Psoas muscle (tissue), 8 donors: Measurements from ENCODE around the gene GMCL2. TPM values are rescaled to one million over a fixed set of nuclear protein-coding genes. Genes with fewer than 3 reads are reported as not detected.

ENCODE experiments used
- ATAC-seq, 4 donors: fragments of 200-7000 bp; cut with Tn5 transposase; one replicate each; pipeline ENCODE4 v1.9.1; 2020; ENCODE audit warnings: moderate library complexity in 3 of 4, mild to moderate bottlenecking in 2 of 4
- DNase-seq, 2 donors: peaks; one replicate each; pipeline ENCODE4 v3.0.0-alpha.2; 2020
- H3K27ac ChIP-seq: fragments of 200-600 bp; one replicate; pipeline ENCODE4 v1.8.0; 2022
- H3K27me3 ChIP-seq, 3 donors: fragments of 200-600 bp in 1 of 3; one replicate each; pipeline versions ENCODE4 v1.6.1 to v1.8.0; 2013 to 2022; ENCODE audit warnings: low read length in 2 of 3, mild to moderate bottlenecking in 2 of 3, moderate library complexity in 1 of 3; ENCODE audit not compliant: insufficient read depth in 3 of 3
- H3K36me3 ChIP-seq, 2 donors: fragments of 200-600 bp in 1 of 2; one replicate each; pipeline versions ENCODE4 v1.6.1 to v1.8.0; 2013 to 2022; ENCODE audit warnings: low read depth in 1 of 2, mild to moderate bottlenecking in 1 of 2, moderate library complexity in 1 of 2; ENCODE audit not compliant: insufficient read depth in 1 of 2
- H3K4me1 ChIP-seq: fragments of 200-600 bp; one replicate; pipeline ENCODE4 v1.8.0; 2022
- H3K4me3 ChIP-seq: fragments of 200-600 bp; one replicate; pipeline ENCODE4 v1.8.0; 2022; ENCODE audit warnings: mild to moderate bottlenecking
- H3K9me3 ChIP-seq: fragments of 200-600 bp; one replicate; pipeline ENCODE4 v1.8.0; 2022
- WGBS, 3 donors: extraction: QIAGEN DNeasy Blood & Tissue Kit; methylation state at CpG; one replicate each; pipeline versions ENCODE4 v1.1.6 to v1.1.7; 2013; 5-methylcytosine and 5-hydroxymethylcytosine counted together
- intact Hi-C, 2 donors: fragments of 100-400 bp; cut with DNase I; formaldehyde crosslinking; loops; one replicate each; pipeline versions ENCODE4 v1.11.0 to v1.14.2; 2022
- polyA plus RNA-seq, 3 donors: library from polyadenylated mRNA; stranded (reverse); fragments of 200-250 nt; gene quantifications; one replicate each; pipeline ENCODE4 v1.2.3, GENCODE V29; 2013
- total RNA-seq, 4 donors: library from RNA; stranded (reverse); fragmentation: NEBNext Ultra II Directional in 2 of 4; extraction: Animal tissue kit (Norgen Biotek cat#: 25700) in 2 of 4; gene quantifications; one replicate each; pipeline versions ENCODE4 v1.2.1 to v1.2.4, GENCODE V29; 2021 to 2023
- TF ChIP-seq, protein P1 (sequence below): fragments of 200-600 bp; IDR thresholded peaks from one replicate; pipeline ENCODE4 v1.8.0; 2022; ENCODE audit warnings: antibody characterized with exemption
- donor health status: healthy with polysubstance abuse.
- donor health status: DM: no; HTN: no; CAD: no; lungs with moderate emphysema.
- donor health status: Bipolar disorder and iron deficiency.
- donor health status: healthy.
- donor health status: DM: yes; HTN: yes; CAD: no.
- donor health status: DM: no; HTN: no; CAD: no.
- donor health status: DM: no; HTN: no; CAD: no.
- donor health status: DM: yes; HTN: yes; CAD: no.

GMCL2 gene
- total and polyA plus RNA-seq, 7 donors = not detected

DNA sequence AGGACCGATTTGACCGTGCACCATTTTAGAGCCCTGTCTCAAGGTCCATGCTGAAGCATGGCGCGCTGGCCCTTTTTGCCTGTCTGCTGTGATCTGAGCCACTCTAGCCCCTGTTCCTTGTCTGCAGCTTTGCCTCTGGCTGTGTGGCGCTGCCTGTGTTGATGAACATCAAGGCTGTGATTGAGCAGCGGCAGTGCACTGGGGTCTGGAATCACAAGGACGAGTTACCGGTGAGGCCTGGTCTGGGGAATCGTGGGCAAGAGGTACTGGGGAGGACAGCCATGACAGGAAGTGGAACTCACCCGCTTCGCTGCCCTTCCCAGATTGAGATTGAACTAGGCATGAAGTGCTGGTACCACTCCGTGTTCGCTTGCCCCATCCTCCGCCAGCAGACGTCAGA is 39.8 kb downstream of the GMCL2 start:
- TF ChIP-seq, protein P1, sequence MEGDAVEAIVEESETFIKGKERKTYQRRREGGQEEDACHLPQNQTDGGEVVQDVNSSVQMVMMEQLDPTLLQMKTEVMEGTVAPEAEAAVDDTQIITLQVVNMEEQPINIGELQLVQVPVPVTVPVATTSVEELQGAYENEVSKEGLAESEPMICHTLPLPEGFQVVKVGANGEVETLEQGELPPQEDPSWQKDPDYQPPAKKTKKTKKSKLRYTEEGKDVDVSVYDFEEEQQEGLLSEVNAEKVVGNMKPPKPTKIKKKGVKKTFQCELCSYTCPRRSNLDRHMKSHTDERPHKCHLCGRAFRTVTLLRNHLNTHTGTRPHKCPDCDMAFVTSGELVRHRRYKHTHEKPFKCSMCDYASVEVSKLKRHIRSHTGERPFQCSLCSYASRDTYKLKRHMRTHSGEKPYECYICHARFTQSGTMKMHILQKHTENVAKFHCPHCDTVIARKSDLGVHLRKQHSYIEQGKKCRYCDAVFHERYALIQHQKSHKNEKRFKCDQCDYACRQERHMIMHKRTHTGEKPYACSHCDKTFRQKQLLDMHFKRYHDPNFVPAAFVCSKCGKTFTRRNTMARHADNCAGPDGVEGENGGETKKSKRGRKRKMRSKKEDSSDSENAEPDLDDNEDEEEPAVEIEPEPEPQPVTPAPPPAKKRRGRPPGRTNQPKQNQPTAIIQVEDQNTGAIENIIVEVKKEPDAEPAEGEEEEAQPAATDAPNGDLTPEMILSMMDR = no peak
- WGBS, 3 donors = 89 to 92% (median 90%) methylated on average over 15 of the region's 15 CpGs

DNA sequence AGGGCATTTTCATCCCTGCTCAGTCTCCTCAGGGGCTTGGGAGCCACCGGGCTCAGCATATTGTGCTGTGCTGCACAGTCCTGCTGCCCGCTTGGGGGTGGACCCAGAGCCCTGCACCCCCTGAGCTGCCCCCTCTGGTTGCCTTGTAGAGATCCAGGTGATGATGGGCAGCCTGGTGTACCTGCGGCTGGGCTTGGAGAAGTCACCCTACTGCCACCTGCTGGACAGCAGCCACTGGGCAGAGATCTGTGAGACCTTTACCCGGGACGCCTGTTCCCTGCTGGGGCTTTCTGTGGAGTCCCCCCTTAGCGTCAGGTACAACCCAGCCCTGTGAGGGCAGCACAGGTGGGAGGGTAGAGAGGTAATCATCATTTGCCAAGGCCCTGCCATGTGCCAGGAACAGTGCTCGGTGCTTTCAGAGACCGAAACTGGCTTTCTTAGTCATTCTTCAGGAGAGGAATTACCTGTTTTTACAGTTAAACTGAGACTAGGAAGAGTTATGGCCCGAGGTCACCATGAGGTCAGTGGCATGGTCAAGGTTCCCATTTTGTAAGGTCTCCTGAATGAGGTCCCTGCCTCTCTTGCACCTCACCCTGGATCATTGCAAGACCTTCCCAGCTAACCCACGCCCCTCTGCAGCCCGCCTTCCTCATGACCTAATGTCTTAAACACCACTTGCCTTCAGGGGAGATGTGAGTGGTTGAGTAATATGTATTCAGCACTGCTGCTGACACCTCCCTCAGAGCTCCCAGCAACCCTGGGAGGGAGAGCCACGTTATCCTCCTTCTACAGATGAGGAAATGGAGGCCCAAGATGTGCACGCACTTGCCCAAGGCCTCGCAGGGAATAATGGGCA is 41.0 kb downstream of the GMCL2 start:
- ATAC-seq = peak; percentile 44 to 64 (median 56)
- TF ChIP-seq, protein P1 = peak; percentile 61
- intact Hi-C loops = loop anchor here in 1 of 2 donors (1.0 kb wide), 1 partner anchor 70 kb away; no protein-coding TSS in a partner anchor

More for the DNA sequence above, 39.8 kb downstream of the GMCL2 start:
- H3K27me3 ChIP-seq = no peaks in the 10 kb centered on the region
- H3K27ac ChIP-seq = no peak overlapping the region
- H3K9me3 ChIP-seq = no peaks in the 10 kb centered on the region
- ATAC-seq (no peak), DNase-seq (no peak)
- H3K36me3 ChIP-seq = peaks cover 7 to 89% of the 10 kb centered on the region in 2 donors
- intact Hi-C loops = no loop called here
- H3K4me3 ChIP-seq = no peak overlapping the region
- peaks cover 29% of the 10 kb centered on the region for H3K4me1 ChIP-seq

GRCh38 chr5:178143901-178144300 is 43.3 kb downstream of the GMCL2 start:
- H3K27ac ChIP-seq = peak overlapping the region; percentile 82
- no peaks in the 10 kb centered on the region for H3K9me3 ChIP-seq
- TF ChIP-seq, protein P1 = no peak
- peaks cover 20% of the 10 kb centered on the region for H3K4me1 ChIP-seq
- 13 to 20% (median 16%) methylated on average over 10 of the region's 10 CpGs for WGBS, 3 donors
- ATAC-seq (peak; percentile 86 to 98 (median 90)), DNase-seq (peak; percentile 57 to 84)
- peaks cover 3 to 100% of the 10 kb centered on the region in 2 donors for H3K36me3 ChIP-seq
- intact Hi-C loops = no loop called here
- H3K27me3 ChIP-seq = no peaks in the 10 kb centered on the region
- no peak overlapping the region for H3K4me3 ChIP-seq

More for the DNA sequence above, 41.0 kb downstream of the GMCL2 start:
- DNase-seq = peak in 1 of 2 donors; percentile 79
- no peaks in the 10 kb centered on the region for H3K27me3 ChIP-seq
- WGBS, 3 donors = 63 to 74% (median 64%) methylated on average over 14 of the region's 14 CpGs
- peaks cover 20% of the 10 kb centered on the region for H3K4me1 ChIP-seq
- no peak overlapping the region for H3K27ac ChIP-seq
- H3K36me3 ChIP-seq = peaks cover 3 to 99% of the 10 kb centered on the region in 2 donors
- no peak overlapping the region for H3K4me3 ChIP-seq
- H3K9me3 ChIP-seq = no peaks in the 10 kb centered on the region

- peak overlapping the region; percentile 82 for H3K27ac ChIP-seq
- WGBS, 3 donors = 57 to 61% (median 58%) methylated on average over 6 of the region's 6 CpGs
- H3K9me3 ChIP-seq = no peaks in the 10 kb centered on the region
- intact Hi-C loops = no loop called here
- peaks cover 3 to 99% of the 10 kb centered on the region in 2 donors for H3K36me3 ChIP-seq
- DNase-seq (no peak), ATAC-seq (no peak)
- no peak overlapping the region for H3K4me3 ChIP-seq
- H3K4me1 ChIP-seq = peaks cover 20% of the 10 kb centered on the region
- TF ChIP-seq, protein P1 = no peak
- H3K27me3 ChIP-seq = no peaks in the 10 kb centered on the region
These were observed 43.9 kb downstream of the GMCL2 start for GRCh38 chr5:178143246-178143645.
